COLO668 (cell line): ENCODE results near the gene SFI1.

Experiments
- DNase-seq: peaks from one replicate; lab custom pipeline; 2025; ENCODE audit not compliant: unreplicated experiment; lab: John Stamatoyannopoulos, UW

SFI1 gene

GRCh38 chr22:31662668-31663037 lies 166.3 kb downstream of the SFI1 start:
- no peak for DNase-seq
